Erythroblast (primary cell): ENCODE results near the gene C6.

Experiments used
- GATA1 ChIP-seq: IDR thresholded peaks from 2 replicates; pipeline ENCODE4 v1.6.1; 2011; ENCODE audit warnings: low read depth, mild to moderate bottlenecking, control low read depth, low read length, moderate library complexity
- POLR2A ChIP-seq: IDR thresholded peaks from 2 replicates; pipeline ENCODE4 v1.6.1; 2011; ENCODE audit warnings: mild to moderate bottlenecking, low read length

- TF ChIP-seq POLR2A (no peak), GATA1 (no peak)
These were observed 17.1 kb downstream of the C6 start for GRCh38 chr5:41196197-41196596.
